ENCODE results near the gene GGACT. TPM values are rescaled to one million over a fixed set of nuclear protein-coding genes. Genes with fewer than 3 reads are reported as not detected.

Gene GGACT
- polyA plus RNA-seq, 1 donor from 2014 or later: 1.7 TPM

- Histone ChIP-seq H3K27ac (ENCODE audit: low read length) (no peak overlapping the region), H4K20me1 (ENCODE audit: insufficient read depth) (no peaks in the 10 kb centered on the region), H3K9me2 (ENCODE audit: insufficient read depth, low read length) (no peaks in the 10 kb centered on the region), H3K27me3 (ENCODE audit: insufficient read depth, low read depth, low read length) (no peaks in the 10 kb centered on the region), H3K4me3 (ENCODE audit: low read length) (no peak overlapping the region), H3K79me2 (replicated peaks; ENCODE audit: insufficient read depth, low read length) (no peaks in the 10 kb centered on the region), H3K9me3 (ENCODE audit: low read length) (no peaks in the 10 kb centered on the region), H2AFZ (ENCODE audit: low read depth, low read length) (no peak overlapping the region), H3K4me2 (ENCODE audit: low read length) (no peak overlapping the region), H3K36me3 (ENCODE audit: insufficient read depth, low read length) (no peaks in the 10 kb centered on the region), H3F3A (ENCODE audit: insufficient read depth, low read length, poor library complexity, severe bottlenecking) (no peaks in the 10 kb centered on the region), H3K9ac (ENCODE audit: low read length) (no peak overlapping the region)
- TF ChIP-seq TAF1 (IDR thresholded peaks at IDR 0.05; ENCODE audit: low read depth) (no peak), EZH2 (IDR thresholded peaks at IDR 0.05; ENCODE audit: borderline replicate concordance, insufficient read depth, low read length, poor library complexity, severe bottlenecking) (no peak), POLR2AphosphoS5 (IDR thresholded peaks at IDR 0.05) (no peak), EP300 (conservative IDR thresholded peaks at IDR 0.05; ENCODE audit: poor library complexity, severe bottlenecking) (no peak), RAD21 (conservative IDR thresholded peaks at IDR 0.05) (no peak), MXI1 (conservative IDR thresholded peaks at IDR 0.05; ENCODE audit: poor library complexity, severe bottlenecking) (no peak), SMC3 (conservative IDR thresholded peaks at IDR 0.05; ENCODE audit: poor library complexity) (no peak)
- TF ChIP-seq, protein P1, sequence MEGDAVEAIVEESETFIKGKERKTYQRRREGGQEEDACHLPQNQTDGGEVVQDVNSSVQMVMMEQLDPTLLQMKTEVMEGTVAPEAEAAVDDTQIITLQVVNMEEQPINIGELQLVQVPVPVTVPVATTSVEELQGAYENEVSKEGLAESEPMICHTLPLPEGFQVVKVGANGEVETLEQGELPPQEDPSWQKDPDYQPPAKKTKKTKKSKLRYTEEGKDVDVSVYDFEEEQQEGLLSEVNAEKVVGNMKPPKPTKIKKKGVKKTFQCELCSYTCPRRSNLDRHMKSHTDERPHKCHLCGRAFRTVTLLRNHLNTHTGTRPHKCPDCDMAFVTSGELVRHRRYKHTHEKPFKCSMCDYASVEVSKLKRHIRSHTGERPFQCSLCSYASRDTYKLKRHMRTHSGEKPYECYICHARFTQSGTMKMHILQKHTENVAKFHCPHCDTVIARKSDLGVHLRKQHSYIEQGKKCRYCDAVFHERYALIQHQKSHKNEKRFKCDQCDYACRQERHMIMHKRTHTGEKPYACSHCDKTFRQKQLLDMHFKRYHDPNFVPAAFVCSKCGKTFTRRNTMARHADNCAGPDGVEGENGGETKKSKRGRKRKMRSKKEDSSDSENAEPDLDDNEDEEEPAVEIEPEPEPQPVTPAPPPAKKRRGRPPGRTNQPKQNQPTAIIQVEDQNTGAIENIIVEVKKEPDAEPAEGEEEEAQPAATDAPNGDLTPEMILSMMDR (IDR thresholded peaks at IDR 0.05; ENCODE audit: poor library complexity, severe bottlenecking): no peak
- TF ChIP-seq, protein P2, sequence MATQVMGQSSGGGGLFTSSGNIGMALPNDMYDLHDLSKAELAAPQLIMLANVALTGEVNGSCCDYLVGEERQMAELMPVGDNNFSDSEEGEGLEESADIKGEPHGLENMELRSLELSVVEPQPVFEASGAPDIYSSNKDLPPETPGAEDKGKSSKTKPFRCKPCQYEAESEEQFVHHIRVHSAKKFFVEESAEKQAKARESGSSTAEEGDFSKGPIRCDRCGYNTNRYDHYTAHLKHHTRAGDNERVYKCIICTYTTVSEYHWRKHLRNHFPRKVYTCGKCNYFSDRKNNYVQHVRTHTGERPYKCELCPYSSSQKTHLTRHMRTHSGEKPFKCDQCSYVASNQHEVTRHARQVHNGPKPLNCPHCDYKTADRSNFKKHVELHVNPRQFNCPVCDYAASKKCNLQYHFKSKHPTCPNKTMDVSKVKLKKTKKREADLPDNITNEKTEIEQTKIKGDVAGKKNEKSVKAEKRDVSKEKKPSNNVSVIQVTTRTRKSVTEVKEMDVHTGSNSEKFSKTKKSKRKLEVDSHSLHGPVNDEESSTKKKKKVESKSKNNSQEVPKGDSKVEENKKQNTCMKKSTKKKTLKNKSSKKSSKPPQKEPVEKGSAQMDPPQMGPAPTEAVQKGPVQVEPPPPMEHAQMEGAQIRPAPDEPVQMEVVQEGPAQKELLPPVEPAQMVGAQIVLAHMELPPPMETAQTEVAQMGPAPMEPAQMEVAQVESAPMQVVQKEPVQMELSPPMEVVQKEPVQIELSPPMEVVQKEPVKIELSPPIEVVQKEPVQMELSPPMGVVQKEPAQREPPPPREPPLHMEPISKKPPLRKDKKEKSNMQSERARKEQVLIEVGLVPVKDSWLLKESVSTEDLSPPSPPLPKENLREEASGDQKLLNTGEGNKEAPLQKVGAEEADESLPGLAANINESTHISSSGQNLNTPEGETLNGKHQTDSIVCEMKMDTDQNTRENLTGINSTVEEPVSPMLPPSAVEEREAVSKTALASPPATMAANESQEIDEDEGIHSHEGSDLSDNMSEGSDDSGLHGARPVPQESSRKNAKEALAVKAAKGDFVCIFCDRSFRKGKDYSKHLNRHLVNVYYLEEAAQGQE (IDR thresholded peaks at IDR 0.05; ENCODE audit: borderline replicate concordance): no peak
Observed at GRCh38 chr13:100534911-100535310, 53.7 kb downstream of the GGACT start.

DNA sequence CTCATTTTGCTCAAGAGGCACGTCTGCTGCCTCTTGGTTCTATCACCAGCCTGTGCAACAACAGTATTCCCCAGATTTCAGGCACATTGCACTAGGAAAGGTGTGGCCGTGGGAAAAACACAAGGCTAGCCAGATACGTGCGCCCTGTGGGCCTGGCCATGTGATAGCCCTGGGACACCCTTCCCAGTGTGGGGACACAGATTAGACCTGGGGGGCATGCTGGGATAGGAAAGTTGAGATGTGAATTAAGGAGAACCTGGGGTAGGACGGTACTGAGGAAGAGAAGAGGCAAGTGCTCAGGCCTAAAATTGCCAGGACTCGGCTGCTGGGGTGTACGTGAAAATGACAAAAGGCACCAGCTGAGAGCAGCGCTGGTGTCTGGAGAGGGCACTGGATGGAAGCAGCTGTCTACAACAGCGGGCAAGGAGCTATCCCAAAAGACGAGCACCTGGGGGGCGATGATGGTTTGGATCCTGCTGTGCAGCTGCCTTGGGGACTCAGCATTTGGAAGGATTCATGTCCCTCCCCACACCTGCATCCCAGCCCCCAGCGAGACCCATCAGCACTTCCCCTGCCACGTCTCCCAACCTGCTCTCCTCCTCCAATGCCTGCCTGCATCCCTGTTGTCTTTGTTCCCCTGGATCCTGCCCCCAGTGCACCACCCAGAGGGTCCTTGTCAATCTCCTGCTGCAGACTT is 54.3 kb downstream of the GGACT start:
- H3K9me2 ChIP-seq (ENCODE audit: insufficient read depth, low read length): no peaks in the 10 kb centered on the region
- H3K27me3 ChIP-seq (ENCODE audit: insufficient read depth, low read depth, low read length): no peaks in the 10 kb centered on the region
- no peak overlapping the region for H3K4me2 ChIP-seq (ENCODE audit: low read length)
- H3F3A ChIP-seq (ENCODE audit: insufficient read depth, low read length, poor library complexity, severe bottlenecking): no peaks in the 10 kb centered on the region
- H3K9me3 ChIP-seq (ENCODE audit: low read length): no peaks in the 10 kb centered on the region
- no peaks in the 10 kb centered on the region for H3K36me3 ChIP-seq (ENCODE audit: insufficient read depth, low read length)
- TF ChIP-seq SMC3 (conservative IDR thresholded peaks at IDR 0.05; ENCODE audit: poor library complexity) (no peak), MXI1 (conservative IDR thresholded peaks at IDR 0.05; ENCODE audit: poor library complexity, severe bottlenecking) (no peak), EP300 (conservative IDR thresholded peaks at IDR 0.05; ENCODE audit: poor library complexity, severe bottlenecking) (no peak), EZH2 (IDR thresholded peaks at IDR 0.05; ENCODE audit: borderline replicate concordance, insufficient read depth, low read length, poor library complexity, severe bottlenecking) (no peak)
- H3K9ac ChIP-seq (ENCODE audit: low read length): no peak overlapping the region
- H2AFZ ChIP-seq (ENCODE audit: low read depth, low read length): no peak overlapping the region
- H3K4me3 ChIP-seq (ENCODE audit: low read length): no peak overlapping the region
- H3K27ac ChIP-seq (ENCODE audit: low read length): no peak overlapping the region
- no peaks in the 10 kb centered on the region for H3K79me2 ChIP-seq (replicated peaks; ENCODE audit: insufficient read depth, low read length)
- H4K20me1 ChIP-seq (ENCODE audit: insufficient read depth): no peaks in the 10 kb centered on the region

Measured in neural cell (in vitro differentiated cells).